ENCODE data around the gene ACLY.
A peak's percentile ranks its signal among the peaks of the same experiment; 100 is the strongest.
"Not testable (repeated sequence)": the region's sequence is repeated elsewhere in the genome, so short reads cannot be mapped to it uniquely, and the experiment has no call there.

ACLY gene

DNA sequence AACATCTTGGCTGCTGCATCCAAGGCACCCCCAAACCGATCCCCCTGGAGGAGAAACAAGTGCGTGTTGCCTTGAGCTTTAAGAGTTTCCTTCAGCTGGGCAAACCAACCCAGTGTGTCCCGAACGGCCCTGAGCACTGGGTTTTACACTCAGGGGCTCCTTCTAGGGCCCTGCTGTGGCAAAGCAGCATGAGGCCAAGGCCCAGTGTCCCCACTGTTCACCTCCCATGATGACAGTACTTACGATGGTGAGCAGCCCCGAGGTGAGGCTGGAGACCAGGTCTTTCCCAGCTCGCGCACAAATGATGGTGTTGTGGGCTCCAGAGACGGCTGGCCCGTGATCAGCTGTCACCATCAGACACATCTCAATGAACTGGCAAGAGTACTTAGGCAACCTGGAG, 47.0 kb downstream of the ACLY start:
- no peak for DNase-seq (ENCODE audit: low spot score)

- DNase-seq (ENCODE audit: low spot score), result no peak
These were observed 48.1 kb downstream of the ACLY start for GRCh38 chr17:41870627-41871026.

DNA sequence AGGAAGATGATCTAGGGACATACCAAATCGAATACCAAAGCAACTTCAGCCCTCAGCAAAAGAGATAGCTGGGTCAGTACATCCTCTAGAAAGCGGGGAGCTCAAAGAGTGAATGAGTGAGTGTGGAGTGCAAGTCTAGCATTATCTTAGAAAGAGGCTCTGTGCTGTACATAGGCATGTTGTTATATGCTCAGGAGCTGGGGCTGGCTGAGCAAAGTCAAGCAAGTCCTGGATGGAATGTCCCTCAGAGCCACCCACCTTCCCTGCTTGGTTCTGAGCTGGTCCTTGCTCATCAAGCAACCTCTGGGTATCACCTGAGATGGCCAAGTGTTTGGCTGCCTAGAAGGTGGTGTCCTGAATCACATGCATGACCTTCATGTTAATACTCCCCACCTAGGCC, 48.7 kb downstream of the ACLY start:
- DNase-seq (ENCODE audit: low spot score), result no peak

DNA sequence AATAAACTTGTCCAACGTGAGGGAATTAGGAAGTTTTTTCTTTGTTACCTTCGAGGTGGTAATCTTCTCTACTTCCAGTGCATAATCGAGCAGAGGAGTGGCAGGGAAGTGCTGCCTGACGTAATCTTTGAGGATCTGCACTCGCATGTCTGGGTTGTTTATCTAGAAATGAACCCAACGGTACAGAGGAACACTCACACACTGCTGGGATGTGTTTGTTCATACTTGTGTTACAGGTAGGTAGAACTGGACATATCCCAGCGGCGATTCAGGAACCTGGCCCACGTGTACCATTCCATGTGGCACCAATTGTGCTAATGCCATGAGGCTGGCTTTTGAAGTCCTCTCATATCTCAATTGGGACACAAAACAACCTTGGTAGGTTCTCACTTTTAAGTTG, 49.3 kb downstream of the ACLY start:
- DNase-seq (ENCODE audit: low spot score), result no peak

- no peak for DNase-seq (ENCODE audit: low spot score)
These were observed 50.2 kb downstream of the ACLY start for GRCh38 chr17:41868568-41868967.

DNA sequence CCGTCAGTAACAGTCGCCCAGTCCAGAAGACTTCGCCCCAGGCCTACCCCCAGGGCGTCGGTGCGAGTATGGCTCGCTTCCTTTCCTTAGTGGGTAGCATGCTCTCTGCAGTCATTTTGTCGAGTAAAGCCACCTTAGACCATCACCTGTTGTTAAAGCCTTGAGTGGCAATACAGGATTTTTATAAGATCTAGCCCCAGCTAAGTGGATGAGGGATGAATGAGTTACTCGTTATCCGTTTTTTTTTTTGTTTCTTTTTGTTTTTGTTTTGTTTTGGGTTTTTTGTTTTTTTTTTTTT, 53.2 kb downstream of the ACLY start:
- no peak for DNase-seq (ENCODE audit: low spot score)

DNA sequence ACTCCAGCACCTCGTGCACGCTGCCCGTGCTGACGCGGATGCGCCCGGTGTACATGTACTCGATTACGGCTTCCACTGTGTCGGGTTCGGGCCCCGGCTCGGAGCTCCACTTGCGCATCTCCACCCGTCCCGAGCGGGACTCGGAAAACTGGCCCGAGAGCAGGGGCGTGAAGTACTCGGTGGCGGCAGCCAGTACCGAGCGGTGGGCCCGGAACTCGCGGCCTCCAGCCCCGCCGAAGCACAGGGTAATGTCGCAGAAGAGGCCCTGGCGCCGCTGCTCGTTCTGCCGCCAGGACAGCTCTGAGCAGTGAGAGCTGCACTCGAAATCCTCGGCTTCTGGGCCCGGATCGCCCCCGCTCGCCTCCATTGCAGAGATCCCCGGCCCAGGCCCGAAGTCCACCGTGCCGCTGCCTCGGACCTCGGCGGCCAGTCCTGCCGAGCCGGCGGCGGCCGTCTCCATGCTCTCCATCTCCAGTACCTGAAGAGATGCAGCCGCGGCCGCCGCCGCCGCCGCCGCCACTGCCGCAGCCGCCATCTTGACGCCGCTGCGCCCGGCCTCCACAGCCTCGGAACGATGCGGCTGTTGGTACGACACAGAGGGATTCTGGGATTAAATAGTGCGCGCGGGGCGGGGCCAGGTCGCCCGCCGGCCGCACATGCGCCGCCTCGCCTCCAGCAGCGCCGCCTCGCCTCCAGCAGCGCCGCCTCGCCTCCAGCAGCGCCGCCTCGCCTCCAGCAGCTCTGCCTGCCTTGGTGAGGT, 53.7 kb downstream of the ACLY start, which contains the start of gene KLHL11:
KLHL11 (minus strand) TSS at position 588 of the 760 bp plus-strand sequence; CDS start at position 535, 53 bp downstream.
- DNase-seq (ENCODE audit: low spot score), result peak; percentile 92

DNA sequence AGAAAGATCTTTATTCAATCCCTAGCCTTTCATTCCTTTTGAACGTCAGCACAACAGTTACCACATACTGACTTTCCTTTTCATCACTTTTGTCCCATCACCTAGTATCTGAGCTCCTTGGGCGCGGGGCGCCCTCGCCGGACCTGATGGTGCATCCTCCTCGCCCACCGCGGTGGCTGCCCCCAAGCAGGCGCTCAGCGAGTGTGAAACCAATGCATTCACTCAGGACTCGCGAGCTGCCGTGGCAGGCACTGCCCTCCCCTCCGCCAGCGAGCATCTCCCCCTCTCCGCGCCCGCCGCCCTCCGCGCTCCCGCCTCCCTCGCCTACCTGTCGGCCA, 54.3 kb downstream of the ACLY start:
- DNase-seq (ENCODE audit: low spot score), result no peak

DNA sequence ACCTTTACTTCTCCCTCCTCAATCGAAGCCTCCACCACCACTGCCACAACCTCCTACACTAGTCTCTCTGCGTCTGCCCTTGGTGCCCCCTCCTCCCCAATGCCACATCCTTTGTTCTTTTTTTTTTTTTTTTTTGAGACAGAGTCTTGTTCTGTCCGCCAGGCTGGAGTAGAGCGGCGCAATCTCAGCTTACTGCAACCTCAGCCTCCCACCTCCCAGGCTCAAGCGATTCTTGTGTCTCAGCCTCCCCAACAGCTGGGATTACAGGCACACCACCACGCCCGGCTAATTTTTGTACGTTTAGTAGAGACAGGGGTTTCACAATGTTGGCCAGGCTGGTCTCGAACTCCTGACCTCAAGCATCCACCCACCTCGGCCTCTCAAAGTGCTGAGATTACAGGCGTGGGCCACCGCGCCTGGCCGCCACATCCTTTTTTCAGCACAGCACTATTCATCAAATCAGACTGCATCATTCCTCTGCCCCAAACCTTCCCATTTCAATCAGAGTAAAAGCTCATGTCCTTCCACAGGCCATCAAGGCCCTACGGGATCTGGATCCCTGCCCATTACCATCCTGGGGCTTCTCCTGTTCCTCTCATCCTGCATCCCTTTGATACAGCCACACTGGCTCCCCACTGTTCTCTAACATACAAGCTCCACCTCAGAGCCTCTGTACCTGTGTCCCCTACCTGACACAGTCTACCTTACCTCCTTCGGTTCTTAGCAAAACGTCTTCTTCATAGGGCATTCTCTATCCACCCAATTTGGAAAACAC, 55.5 kb downstream of the ACLY start:
- no peak for DNase-seq (ENCODE audit: low spot score)

DNA sequence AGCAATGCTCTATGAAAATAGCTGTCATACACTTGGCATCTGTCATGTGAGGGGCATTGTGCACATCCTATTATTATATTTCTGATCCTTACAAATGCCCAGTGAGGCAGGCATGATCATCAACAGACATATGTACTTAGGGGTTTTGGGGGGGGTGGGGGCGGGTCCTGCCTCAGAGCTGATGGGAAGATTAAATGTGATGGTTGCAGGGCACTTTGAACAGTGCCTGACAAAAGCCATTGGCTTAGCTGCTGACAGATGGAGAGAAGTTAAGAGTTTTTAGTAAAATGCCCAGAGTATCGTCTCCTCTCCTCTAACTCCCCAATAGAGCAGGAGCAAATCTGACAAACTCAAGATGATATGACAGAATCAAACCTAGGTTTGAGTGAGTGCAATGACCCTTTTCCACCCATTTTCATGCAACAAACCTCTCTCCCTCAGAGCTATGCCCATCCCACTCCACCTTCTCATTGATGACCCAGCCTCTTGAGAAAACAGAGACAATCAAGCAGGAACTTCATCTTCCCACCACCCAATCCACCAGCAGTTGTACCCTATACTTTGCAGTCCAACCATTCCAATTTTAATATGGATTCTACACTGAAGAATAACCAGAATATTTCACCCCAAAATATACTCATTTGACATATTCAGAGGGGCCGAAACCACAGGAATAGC, 58.4 kb downstream of the ACLY start:
- DNase-seq (ENCODE audit: low spot score), result no peak

- not testable (repeated sequence) for DNase-seq (ENCODE audit: low spot score)
These were observed 67.4 kb downstream of the ACLY start for GRCh38 chr17:41851382-41851781.

GRCh38 chr17:41849251-41849990, 69.3 kb downstream of the ACLY start:
- no peak for DNase-seq (ENCODE audit: low spot score)

DNA sequence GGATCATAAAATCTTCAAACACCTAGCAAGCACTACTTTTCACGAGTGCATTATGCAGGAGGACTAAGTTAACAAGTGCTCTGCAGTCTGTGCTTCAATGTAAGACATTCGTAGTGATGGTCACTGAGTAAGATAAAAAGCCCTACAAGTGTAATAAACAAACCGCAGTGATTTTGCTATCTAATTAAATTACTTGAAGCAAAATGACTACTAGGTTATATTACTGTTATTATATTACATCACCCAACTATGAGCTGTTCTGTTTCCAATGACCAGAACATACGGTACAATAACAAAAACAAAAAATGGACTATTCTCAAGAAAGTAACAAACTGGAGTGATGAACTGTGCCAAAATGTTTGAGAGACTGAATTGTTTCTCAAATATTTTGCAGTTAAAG, 70.0 kb downstream of the ACLY start:
- DNase-seq (ENCODE audit: low spot score), result no peak

- no peak for DNase-seq (ENCODE audit: low spot score)
These were observed 73.8 kb downstream of the ACLY start for GRCh38 chr17:41844971-41845370.

- DNase-seq (ENCODE audit: low spot score), result not testable (repeated sequence)
These were observed 78.0 kb downstream of the ACLY start for GRCh38 chr17:41840781-41841180.

DNA sequence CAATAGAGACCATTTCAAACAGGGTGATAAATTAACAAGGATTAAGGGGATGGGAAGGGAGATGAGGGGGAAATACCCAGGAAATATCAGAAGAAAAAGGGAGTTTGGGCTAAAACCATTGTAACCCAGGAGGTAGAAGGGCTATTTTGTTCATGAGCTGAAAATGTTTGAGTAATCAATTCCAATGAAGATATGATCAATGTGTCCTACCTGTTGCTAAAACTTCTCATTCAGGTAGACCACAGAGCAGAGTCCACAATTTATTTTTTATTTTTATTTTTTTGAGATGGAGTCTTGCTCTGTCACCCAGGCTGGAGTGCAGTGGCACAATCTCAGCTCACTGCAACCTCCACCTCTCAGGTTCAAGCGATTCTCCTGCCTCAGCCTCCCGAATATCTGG, 79.3 kb downstream of the ACLY start:
- DNase-seq (ENCODE audit: low spot score), result not testable (repeated sequence)

GRCh38 chr17:41837761-41838538, 80.8 kb downstream of the ACLY start, which contains the start of gene KLHL10:
KLHL10 (plus strand) TSS chr17:41837825; CDS start chr17:41837933, 108 bp downstream.
- no peak for DNase-seq (ENCODE audit: low spot score)

DNA sequence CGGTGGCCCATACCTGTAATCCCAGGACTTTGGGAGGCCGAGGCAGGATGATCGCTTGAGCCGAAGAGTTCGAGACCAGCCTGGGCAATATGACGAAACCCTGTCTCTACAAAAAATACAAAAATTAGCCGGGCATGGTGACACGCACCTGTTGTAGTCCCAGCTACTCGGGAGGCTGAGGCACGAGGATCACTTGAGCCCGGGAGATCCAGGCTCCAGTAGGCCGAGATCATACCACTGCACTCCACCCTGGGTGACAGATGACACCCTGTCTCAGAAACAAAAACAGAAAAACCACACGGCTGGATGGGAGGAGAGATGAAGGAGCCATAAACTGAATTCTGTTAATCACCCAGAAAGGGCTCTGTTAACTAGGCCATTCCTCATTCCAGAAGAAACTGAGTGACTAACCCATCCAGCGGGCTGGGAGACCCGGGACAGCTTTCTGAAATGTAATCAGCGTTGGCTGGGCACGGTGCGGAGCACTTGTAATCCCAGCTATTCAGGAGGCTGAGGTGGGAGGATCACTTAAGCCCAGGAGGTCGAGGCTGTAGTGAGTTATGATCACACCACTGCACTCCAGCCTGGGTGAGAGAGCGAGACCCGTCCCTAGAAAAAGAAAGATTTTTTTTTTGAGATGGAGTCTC, 82.1 kb downstream of the ACLY start:
- DNase-seq (ENCODE audit: low spot score), result no peak

GRCh38 chr17:41835800-41836549, 82.8 kb downstream of the ACLY start, which contains the start of gene NT5C3B:
NT5C3B (minus strand) TSS chr17:41836232; CDS start chr17:41836193, 39 bp downstream.
- peak; percentile 64 for DNase-seq (ENCODE audit: low spot score)

GRCh38 chr17:41835214-41835799, 83.4 kb downstream of the ACLY start:
- DNase-seq (ENCODE audit: low spot score), result no peak
